Neural progenitor cell (in vitro differentiated cells): ENCODE measurements around the gene RSBN1L.

ENCODE experiments used
- CTCF ChIP-seq: fragments of 200-600 bp; sonication (generic); IDR thresholded peaks from 2 replicates; pipeline ENCODE4 v1.5.1; 2017; ENCODE audit warnings: antibody characterized with exemption, mild to moderate bottlenecking
- EZH2 ChIP-seq: fragments of 200-600 bp; sonication (generic); IDR thresholded peaks from 2 replicates; pipeline ENCODE4 v1.6.1; 2017; ENCODE audit warnings: antibody characterized with exemption, mild to moderate bottlenecking, moderate library complexity
- EZH2phosphoT487 ChIP-seq: fragments of 200-600 bp; sonication (generic); IDR thresholded peaks from 2 replicates; pipeline ENCODE4 v1.6.1; 2017; ENCODE audit warnings: antibody characterized with exemption

GRCh38 chr7:77796109-77796508 lies 99.8 kb downstream of the RSBN1L start:
- TF ChIP-seq EZH2 (no peak), CTCF (no peak), EZH2phosphoT487 (no peak)
